K562 (cell line): ENCODE measurements around the gene DGUOK. TPM values are rescaled to one million over a fixed set of nuclear protein-coding genes. Genes with fewer than 3 reads are reported as not detected.
A peak's percentile ranks its signal among the peaks of the same experiment; 100 is the strongest.

Experiments used
- CREB3L1 ChIP-seq: fragments of 450-650 bp; IDR thresholded peaks from 2 replicates; pipeline ENCODE4 v1.6.1; 2014; ENCODE audit warnings: low read depth, mild to moderate bottlenecking, moderate library complexity, borderline replicate concordance
- CUX1 ChIP-seq: fragments of 200-800 bp; sonication (Bioruptor generic); IDR thresholded peaks from 2 replicates; pipeline ENCODE4 v1.6.1; 2016; ENCODE audit warnings: missing genetic modification characterization, missing compliant biosample characterization
- DACH1 ChIP-seq: fragments of 450-650 bp; IDR thresholded peaks from 2 replicates; pipeline ENCODE4 v1.6.1; 2018; ENCODE audit not compliant: partially characterized antibody
- EP400 ChIP-seq: fragments of 450-650 bp; IDR thresholded peaks from 2 replicates; pipeline ENCODE4 v1.6.1; 2017; ENCODE audit warnings: antibody characterized with exemption, mild to moderate bottlenecking, moderate library complexity
- HLTF ChIP-seq: fragments of 450-650 bp; IDR thresholded peaks from 2 replicates; pipeline ENCODE4 v1.6.1; 2016
- KAT7 ChIP-seq: sonication (generic); formaldehyde crosslinking; IDR thresholded peaks from 2 replicates; pipeline ENCODE4 v1.8.0; 2022; ENCODE audit warnings: missing genetic modification reagents, mild to moderate bottlenecking, borderline replicate concordance
- MYC ChIP-seq, 2 experiments: fragments of 250-450 bp in 1 of 2; sonication (Bioruptor Pico) in 1 of 2; IDR thresholded peaks; 2 replicates each; pipeline versions ENCODE4 v1.5.1 to v1.6.1; 2012 to 2021; ENCODE audit warnings: low read depth in 2 of 2, borderline replicate concordance in 1 of 2, improper control_type of control experiment in 1 of 2, low read length in 1 of 2, mild to moderate bottlenecking in 1 of 2, moderate library complexity in 1 of 2
- SAFB ChIP-seq: fragments of 200-400 bp; formaldehyde crosslinking; IDR thresholded peaks from 2 replicates; pipeline ENCODE4 v1.6.1; 2017; ENCODE audit warnings: low read depth, low read length, borderline replicate concordance
- SLC30A9 ChIP-seq: fragments of 250-450 bp; sonication (Bioruptor Pico); IDR thresholded peaks from 2 replicates; pipeline ENCODE4 v1.8.0; 2022; ENCODE audit warnings: mild to moderate bottlenecking, moderate library complexity
- SMAD1 ChIP-seq: fragments of 150-350 bp; IDR thresholded peaks from 2 replicates; pipeline ENCODE4 v1.6.1; 2014; ENCODE audit warnings: low read length, low read depth; ENCODE audit not compliant: partially characterized antibody
- SMARCC2 ChIP-seq: fragments of 450-650 bp; IDR thresholded peaks from 2 replicates; pipeline ENCODE4 v1.6.1; 2017; ENCODE audit warnings: antibody characterized with exemption, moderate library complexity, mild to moderate bottlenecking, low read depth
- SP1 ChIP-seq: sonication (generic); formaldehyde crosslinking; IDR thresholded peaks from 2 replicates; pipeline ENCODE4 v1.8.1; 2022; ENCODE audit warnings: mild to moderate bottlenecking, missing genetic modification reagents
- polyA plus RNA-seq, 8 experiments: library from polyadenylated mRNA; depleted of rRNA in 4 of 8; stranded (reverse) in 5 of 8; unstranded in 3 of 8; fragments of >200 nt; fragmentation: Nextera tagmentation in 2 of 8; fragmentation: Illumina TruSeq in 1 of 8; extraction: Ambion mirVana in 2 of 8; extraction: Trizol in 1 of 8; gene quantifications; 2 replicates each; pipeline versions ENCODE4 v1.2.1 to v1.2.3, GENCODE V29; 2011 to 2014; ENCODE audit warnings: inconsistent platforms in 1 of 8, missing spikeins in 1 of 8
- total RNA-seq, 7 experiments: library from RNA; depleted of rRNA in 6 of 7; stranded (reverse); fragments of >200 nt in 6 of 7; fragmentation: Illumina TruSeq in 2 of 7; extraction: Trizol in 2 of 7; gene quantifications; 2 replicates each; pipeline versions ENCODE4 v1.2.1 to v1.2.3, GENCODE V29; 2011 to 2021; ENCODE audit warnings: low replicate concordance in 1 of 7
- TF ChIP-seq, protein P1 (sequence below), 3 experiments: fragments of 200-800 bp in 1 of 3; sonication (Bioruptor generic) in 1 of 3; sonication (generic) in 1 of 3; formaldehyde crosslinking in 1 of 3; IDR thresholded peaks; 2 replicates each; pipeline versions ENCODE4 v1.6.1 to v1.8.0; 2016 to 2022; ENCODE audit warnings: mild to moderate bottlenecking in 2 of 3, missing compliant biosample characterization in 2 of 3, missing genetic modification characterization in 2 of 3, missing genetic modification reagents in 1 of 3
- TF ChIP-seq, protein P2 (sequence below), 2 experiments: fragments of 450-650 bp in 1 of 2; sonication (generic) in 1 of 2; formaldehyde crosslinking in 1 of 2; IDR thresholded peaks in 1 of 2; conservative IDR thresholded peaks in 1 of 2; 2 replicates each; pipeline versions ENCODE4 v1.6.1 to v1.8.1; 2016 to 2023; ENCODE audit warnings: mild to moderate bottlenecking in 2 of 2, moderate library complexity in 2 of 2, inconsistent platforms in 1 of 2, missing genetic modification reagents in 1 of 2

The DGUOK gene
- total and polyA plus RNA-seq, 9 of the 15 experiments (the other 6 are each of a cell fraction or from before 2014, with no cell fraction given): 67.0 to 288 (median 126) TPM

DNA sequence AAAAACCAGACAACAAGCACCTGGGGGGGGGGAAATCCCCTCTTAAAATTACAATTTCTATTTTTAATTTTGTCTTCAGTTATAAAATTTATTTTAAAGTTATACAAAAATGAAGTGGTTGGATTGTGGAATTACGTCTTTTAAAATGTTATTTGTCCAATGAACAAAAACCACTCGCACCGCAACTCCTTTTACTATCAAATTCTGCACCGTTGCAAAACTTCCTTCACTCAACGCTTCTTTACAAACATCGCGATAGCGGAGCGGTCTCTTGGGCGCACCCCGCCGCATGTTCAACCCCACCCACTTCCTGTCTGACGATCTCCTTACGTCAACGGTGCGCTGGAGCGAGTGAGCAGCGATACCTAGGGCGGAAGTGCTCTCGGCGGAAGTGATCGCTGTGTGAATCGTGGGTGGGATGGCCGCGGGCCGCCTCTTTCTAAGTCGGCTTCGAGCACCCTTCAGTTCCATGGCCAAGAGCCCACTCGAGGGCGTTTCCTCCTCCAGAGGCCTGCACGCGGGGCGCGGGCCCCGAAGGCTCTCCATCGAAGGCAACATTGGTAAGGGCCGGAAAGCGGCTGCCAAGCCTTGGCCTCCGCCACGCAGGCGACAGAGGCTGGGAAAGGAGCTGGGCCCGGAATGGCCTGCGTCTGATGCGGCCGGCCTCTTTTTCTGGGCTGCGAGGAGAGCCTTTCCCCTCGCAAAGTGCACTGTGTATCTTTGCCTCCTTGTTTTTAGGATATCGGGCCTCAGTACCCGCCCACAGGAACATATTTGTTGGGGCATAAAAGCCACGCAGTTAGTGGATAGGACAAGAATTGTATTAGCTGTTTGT is at the start of gene DGUOK (continued):
- TF ChIP-seq, protein P1, sequence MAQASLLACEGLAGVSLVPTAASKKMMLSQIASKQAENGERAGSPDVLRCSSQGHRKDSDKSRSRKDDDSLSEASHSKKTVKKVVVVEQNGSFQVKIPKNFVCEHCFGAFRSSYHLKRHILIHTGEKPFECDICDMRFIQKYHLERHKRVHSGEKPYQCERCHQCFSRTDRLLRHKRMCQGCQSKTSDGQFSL (CRISPR knock-in tag; IDR thresholded peaks at IDR 0.05): no peak
- TF ChIP-seq, protein P1 (tag; IDR thresholded peaks at IDR 0.05): peak in 1 of 2 experiments; percentile 70; a peak in 2 of 4 replicates
- TF ChIP-seq SMAD1: peak; percentile 45
- peak; percentile 89; the same call in 1 of the 2 replicates for TF ChIP-seq KAT7 (CRISPR knock-in tag)
- TF ChIP-seq, protein P2, sequence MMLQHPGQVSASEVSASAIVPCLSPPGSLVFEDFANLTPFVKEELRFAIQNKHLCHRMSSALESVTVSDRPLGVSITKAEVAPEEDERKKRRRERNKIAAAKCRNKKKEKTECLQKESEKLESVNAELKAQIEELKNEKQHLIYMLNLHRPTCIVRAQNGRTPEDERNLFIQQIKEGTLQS (IDR thresholded peaks at IDR 0.05): peak; percentile 44
- TF ChIP-seq, protein P2 (CRISPR knock-in tag; conservative IDR thresholded peaks at IDR 0.05): no peak
- no peak; the same call in 1 of the 2 replicates for TF ChIP-seq SAFB
- TF ChIP-seq HLTF: 0 out of 2 replicates have a peak, but pooled peaks have one; percentile 53
- TF ChIP-seq MYC (IDR thresholded peaks at IDR 0.05; ENCODE audit: low read depth, low read length): peak; percentile 90
- TF ChIP-seq MYC (CRISPR knock-in tag; IDR thresholded peaks at IDR 0.05; ENCODE audit: borderline replicate concordance, low read depth): peak; percentile 85
- peak; percentile 97 for TF ChIP-seq EP400
- TF ChIP-seq CREB3L1: peak; percentile 96
- TF ChIP-seq SLC30A9: no peak
- TF ChIP-seq SP1 (CRISPR knock-in tag): peak; percentile 55; the same call in 1 of the 2 replicates
- no peak for TF ChIP-seq DACH1
- TF ChIP-seq CUX1 (CRISPR knock-in tag): no peak
- TF ChIP-seq SMARCC2: no peak; the same call in 1 of the 2 replicates
